Omental fat pad (tissue), 4 donors: Measurements from ENCODE around the gene RTF1. TPM values are rescaled to one million over a fixed set of nuclear protein-coding genes. Genes with fewer than 3 reads are reported as not detected.

Experiments used
- ATAC-seq: fragments of 150-250 bp; one replicate; pipeline ENCODE4 v1.9.1; 2016; ENCODE audit warnings: mild to moderate bottlenecking, moderate library complexity; ENCODE audit not compliant: low FRiP score
- DNase-seq: peaks from one replicate; pipeline ENCODE4 v3.0.0-alpha.2; 2019; ENCODE audit warnings: low spot score
- CTCF ChIP-seq, 3 donors: fragments of 450-650 bp; IDR thresholded peaks; one replicate each; pipeline ENCODE4 v1.5.1; 2016 to 2017; ENCODE audit warnings: antibody characterized with exemption in 3 of 3, mild to moderate bottlenecking in 3 of 3, moderate library complexity in 2 of 3
- total RNA-seq, 4 donors: library from RNA; depleted of rRNA; stranded (reverse); fragments of >200 nt; gene quantifications; one replicate each; pipeline ENCODE4 v1.1.0, GENCODE V29; 2016

The RTF1 gene
- total RNA-seq, 4 donors from 2014 or later: 18.1 to 39.7 (median 25.8) TPM

GRCh38 chr15:41501191-41501917 is 84.5 kb downstream of the RTF1 start:
- DNase-seq: no peak
- TF ChIP-seq CTCF (IDR thresholded peaks at IDR 0.05): no peak
- ATAC-seq: peak; percentile 31

GRCh38 chr15:41501931-41502794 is 85.3 kb downstream of the RTF1 start:
- TF ChIP-seq CTCF (IDR thresholded peaks at IDR 0.05): no peak
- no peak for ATAC-seq
- DNase-seq: no peak

- no peak for ATAC-seq
Observed at GRCh38 chr15:41502795-41503668, 86.1 kb downstream of the RTF1 start.

GRCh38 chr15:41503669-41504010 is 86.7 kb downstream of the RTF1 start:
- ATAC-seq: no peak
- no peak for TF ChIP-seq CTCF (IDR thresholded peaks at IDR 0.05)

More at GRCh38 chr15:41502795-41503668, 86.1 kb downstream of the RTF1 start:
- DNase-seq: no peak
- no peak for TF ChIP-seq CTCF (IDR thresholded peaks at IDR 0.05)

GRCh38 chr15:41504751-41505492 is 88.0 kb downstream of the RTF1 start:
- ATAC-seq: no peak
- no peak for DNase-seq
- TF ChIP-seq CTCF (IDR thresholded peaks at IDR 0.05): no peak

More at GRCh38 chr15:41503669-41504010, 86.7 kb downstream of the RTF1 start:
- no peak for DNase-seq

- ATAC-seq: no peak
- TF ChIP-seq CTCF (IDR thresholded peaks at IDR 0.05): no peak
- no peak for DNase-seq
Observed at GRCh38 chr15:41505776-41506175, 88.9 kb downstream of the RTF1 start.
